Neuronal stem cell (in vitro differentiated cells): ENCODE data around the gene SFMBT2.

Experiments
- DNase-seq: peaks from one replicate; pipeline ENCODE4 v3.0.0-alpha.2; 2013; ENCODE audit warnings: low spot score
- H2AFZ ChIP-seq: one replicate; pipeline ENCODE4 v1.6.1; 2013; ENCODE audit warnings: mild to moderate bottlenecking, low read length, inconsistent platforms
- H2AK5ac ChIP-seq: 2 replicates; pipeline ENCODE4 v1.6.1; 2013; ENCODE audit warnings: low read depth, mild to moderate bottlenecking, inconsistent platforms, low read length, moderate library complexity, mixed read lengths
- H2BK120ac ChIP-seq: 2 replicates; pipeline ENCODE4 v1.6.1; 2013; ENCODE audit warnings: low read depth, mild to moderate bottlenecking, inconsistent platforms, low read length, moderate library complexity, mixed read lengths
- H2BK12ac ChIP-seq: one replicate; pipeline ENCODE4 v1.6.1; 2013; ENCODE audit warnings: low read length, inconsistent platforms
- H2BK15ac ChIP-seq: 2 replicates; pipeline ENCODE4 v1.6.1; 2013; ENCODE audit warnings: mild to moderate bottlenecking, low read length, inconsistent platforms, mixed read lengths
- H2BK5ac ChIP-seq: one replicate; pipeline ENCODE4 v1.6.1; 2013; ENCODE audit warnings: inconsistent platforms, mild to moderate bottlenecking, low read length, moderate library complexity
- H3K14ac ChIP-seq: one replicate; pipeline ENCODE4 v1.6.1; 2013; ENCODE audit warnings: low read length, inconsistent platforms
- H3K18ac ChIP-seq: 2 replicates; pipeline ENCODE4 v1.6.1; 2013; ENCODE audit warnings: low read length, inconsistent platforms
- H3K23ac ChIP-seq: 2 replicates; pipeline ENCODE4 v1.6.1; 2013; ENCODE audit warnings: low read depth, mild to moderate bottlenecking, mixed read lengths, low read length, inconsistent platforms; ENCODE audit not compliant: poor library complexity
- H3K27ac ChIP-seq: replicated peaks from 3 replicates; pipeline ENCODE4 v1.5.1; 2013; ENCODE audit warnings: low read length, inconsistent platforms
- H3K27me3 ChIP-seq, 3 experiments: 2 replicates each; pipeline ENCODE4 v1.6.1; 2013; ENCODE audit warnings: low read length in 3 of 3, mild to moderate bottlenecking in 2 of 3, inconsistent platforms in 1 of 3, low read depth in 1 of 3, mixed read lengths in 1 of 3, moderate library complexity in 1 of 3; ENCODE audit not compliant: control insufficient read depth in 3 of 3, insufficient read depth in 3 of 3
- H3K36me3 ChIP-seq, 2 donors: replicated peaks in 1 of 2; 2 replicates each; pipeline ENCODE4 v1.6.1; 2013; ENCODE audit warnings: low read length in 2 of 2; ENCODE audit not compliant: control insufficient read depth in 2 of 2, insufficient read depth in 2 of 2
- H3K4ac ChIP-seq: 2 replicates; pipeline ENCODE4 v1.6.1; 2013; ENCODE audit warnings: inconsistent platforms, mild to moderate bottlenecking, low read length, moderate library complexity
- H3K4me1 ChIP-seq, 2 donors: 1 replicate in 1 of 2; 2 replicates in 1 of 2; pipeline ENCODE4 v1.6.1; 2013; ENCODE audit warnings: low read length in 2 of 2, low read depth in 1 of 2; ENCODE audit not compliant: control insufficient read depth in 2 of 2, insufficient read depth in 1 of 2
- H3K4me2 ChIP-seq: one replicate; pipeline ENCODE4 v1.6.1; 2013; ENCODE audit warnings: mild to moderate bottlenecking, low read length, inconsistent platforms; ENCODE audit not compliant: insufficient read depth, poor library complexity, severe bottlenecking
- H3K4me3 ChIP-seq, 2 donors: 2 replicates each; pipeline ENCODE4 v1.5.1; 2013; ENCODE audit warnings: low read length in 2 of 2, mild to moderate bottlenecking in 2 of 2, inconsistent platforms in 1 of 2, moderate library complexity in 1 of 2
- H3K79me1 ChIP-seq: one replicate; pipeline ENCODE4 v1.6.1; 2013; ENCODE audit warnings: low read depth, mild to moderate bottlenecking, inconsistent platforms, low read length, moderate library complexity
- H3K9ac ChIP-seq: one replicate; pipeline ENCODE4 v1.6.1; 2013; ENCODE audit warnings: mild to moderate bottlenecking, low read depth, low read length, inconsistent platforms; ENCODE audit not compliant: poor library complexity
- H3K9me3 ChIP-seq, 2 donors: replicated peaks in 1 of 2; 2 replicates each; pipeline versions ENCODE3 to v1.6.1; 2013; ENCODE audit warnings: low read length in 2 of 2, mild to moderate bottlenecking in 2 of 2, inconsistent platforms in 1 of 2, low read depth in 1 of 2, mixed read lengths in 1 of 2, moderate library complexity in 1 of 2; ENCODE audit not compliant: control insufficient read depth in 2 of 2, insufficient read depth in 1 of 2
- H4K8ac ChIP-seq: one replicate; pipeline ENCODE4 v1.6.1; 2013; ENCODE audit warnings: low read depth, mild to moderate bottlenecking, inconsistent platforms, low read length, moderate library complexity
- H4K91ac ChIP-seq: one replicate; pipeline ENCODE4 v1.6.1; 2013; ENCODE audit warnings: low read length, low read depth, mild to moderate bottlenecking, inconsistent platforms; ENCODE audit not compliant: poor library complexity
- WGBS, 2 donors: extraction: QIAGEN DNeasy Blood & Tissue Kit; methylation state at CpG; one replicate each; pipeline ENCODE4 v1.1.7; 2013; ENCODE audit warnings: missing lambda C conversion rate in 2 of 2, mixed read lengths in 1 of 2; ENCODE audit not compliant: insufficient read length in 2 of 2, insufficient replicate concordance in 1 of 2; ENCODE audit errors: extremely low coverage in 2 of 2; 5-methylcytosine and 5-hydroxymethylcytosine counted together

Gene SFMBT2

DNA sequence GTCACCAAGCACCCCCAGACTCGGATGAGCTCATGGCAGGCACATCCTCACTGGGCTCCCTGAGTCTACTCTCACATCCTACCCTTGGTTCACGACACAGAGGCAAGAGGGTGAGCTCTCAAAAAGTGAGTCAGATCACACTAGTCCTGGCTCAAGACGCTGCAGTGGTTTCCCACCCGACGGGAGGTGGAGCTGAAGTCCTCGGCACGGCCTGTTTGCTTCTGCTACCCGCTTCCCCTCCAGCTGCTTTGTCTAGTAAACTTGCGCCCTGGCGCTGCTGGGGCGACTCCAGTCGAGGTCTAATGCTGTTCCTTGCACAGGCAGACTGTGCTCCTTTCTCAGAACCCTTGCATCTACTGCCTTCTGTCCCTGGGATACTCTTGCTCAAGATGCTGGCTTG lies 13.5 kb upstream of the SFMBT2 start:
- Histone ChIP-seq H2BK12ac (no peak overlapping the region), H3K36me3 (no peaks in the 10 kb centered on the region), H3K23ac (no peak overlapping the region), H3K18ac (peak overlapping the region; percentile 59), H3K4ac (no peak overlapping the region), H3K9me3 (no peaks in the 10 kb centered on the region), H3K27me3 (peaks cover 0 to 18% (median 0%) of the 10 kb centered on the region in 3 experiments), H4K91ac (no peak overlapping the region), H2AFZ (no peak overlapping the region), H2BK5ac (no peak overlapping the region), H3K4me3 (no peak overlapping the region), H2BK120ac (no peak overlapping the region), H2AK5ac (no peak overlapping the region), H3K4me1 (peaks cover 0 to 9% of the 10 kb centered on the region in 2 donors), H3K9ac (no peak overlapping the region), H4K8ac (no peak overlapping the region), H3K14ac (no peak overlapping the region), H2BK15ac (no peak overlapping the region), H3K27ac (no peak overlapping the region), H3K4me2 (no peak overlapping the region), H3K79me1 (no peaks in the 10 kb centered on the region)
- no peak for DNase-seq
- no CpG with 5 or more reads among the region's 12 CpGs for WGBS, 2 donors

DNA sequence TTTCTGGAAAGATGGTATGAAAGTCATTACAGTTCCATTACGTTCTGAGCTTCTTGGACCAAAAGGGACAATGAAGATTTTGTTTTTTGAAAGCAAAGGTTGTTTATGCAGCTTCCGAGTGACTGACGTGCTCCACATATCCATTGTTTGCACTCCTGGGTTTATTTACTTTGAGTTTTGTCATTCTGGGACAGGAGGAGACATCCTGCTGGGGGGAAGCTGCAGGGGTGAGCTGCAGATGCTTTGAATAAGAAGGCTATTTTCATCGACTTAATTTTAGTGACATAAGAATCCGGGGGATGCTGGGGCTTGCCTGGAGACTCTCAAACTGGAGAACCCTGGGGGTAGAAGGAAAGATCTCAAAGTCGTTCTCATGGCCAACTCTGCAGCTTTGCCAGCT lies 12.7 kb upstream of the SFMBT2 start:
- Histone ChIP-seq H3K4me2 (no peak overlapping the region), H3K9me3 (no peaks in the 10 kb centered on the region), H3K27ac (no peak overlapping the region), H2BK15ac (no peak overlapping the region), H2AFZ (peak overlapping the region; percentile 11), H4K8ac (no peak overlapping the region), H3K23ac (no peak overlapping the region), H3K4me3 (no peak overlapping the region), H3K9ac (no peak overlapping the region), H3K27me3 (peaks cover 0 to 18% (median 0%) of the 10 kb centered on the region in 3 experiments), H4K91ac (no peak overlapping the region), H3K14ac (no peak overlapping the region), H2BK5ac (no peak overlapping the region), H2BK12ac (no peak overlapping the region), H3K36me3 (no peaks in the 10 kb centered on the region), H3K4me1 (peaks cover 0 to 9% of the 10 kb centered on the region in 2 donors), H3K79me1 (no peaks in the 10 kb centered on the region), H3K18ac (no peak overlapping the region), H2AK5ac (no peak overlapping the region), H3K4ac (no peak overlapping the region), H2BK120ac (no peak overlapping the region)
- no CpG with 5 or more reads among the region's 6 CpGs for WGBS, 2 donors
- no peak for DNase-seq

DNA sequence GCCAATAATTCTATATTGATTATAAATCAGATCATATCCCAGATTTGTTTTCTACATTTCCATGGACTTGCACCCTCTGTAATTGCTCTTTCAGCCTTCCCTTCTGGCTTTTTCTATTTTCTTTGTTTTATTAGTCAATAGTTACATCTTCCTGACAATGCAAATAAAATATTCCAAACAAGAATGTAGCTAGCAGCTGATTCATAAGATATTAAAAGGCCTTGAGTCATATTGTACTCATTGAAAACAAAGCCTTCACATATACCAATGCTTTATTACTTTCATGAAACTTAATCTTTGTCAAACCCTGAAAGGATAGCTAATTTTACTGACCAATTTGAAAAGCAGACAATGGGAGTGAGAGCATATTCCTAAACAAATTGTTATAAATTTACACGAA lies 10.7 kb upstream of the SFMBT2 start:
- H2BK15ac ChIP-seq: no peak overlapping the region
- no peak overlapping the region for H2BK120ac ChIP-seq
- no peak overlapping the region for H3K27ac ChIP-seq
- no peak overlapping the region for H3K23ac ChIP-seq
- no peak overlapping the region for H3K9ac ChIP-seq
- no peak for DNase-seq
- H3K4me2 ChIP-seq: no peak overlapping the region
- H3K4me3 ChIP-seq: no peak overlapping the region
- H3K4me1 ChIP-seq: peaks cover 0 to 9% of the 10 kb centered on the region in 2 donors
- no peak overlapping the region for H4K91ac ChIP-seq
- peaks cover 0 to 18% (median 0%) of the 10 kb centered on the region in 3 experiments for H3K27me3 ChIP-seq
- H3K4ac ChIP-seq: no peak overlapping the region
- no peak overlapping the region for H2BK12ac ChIP-seq
- no peak overlapping the region for H3K18ac ChIP-seq
- WGBS, 2 donors: no CpG with 5 or more reads among the region's 1 CpG
- no peaks in the 10 kb centered on the region for H3K36me3 ChIP-seq
- no peak overlapping the region for H3K14ac ChIP-seq
- no peaks in the 10 kb centered on the region for H3K9me3 ChIP-seq
- H2AK5ac ChIP-seq: no peak overlapping the region
- H2AFZ ChIP-seq: no peak overlapping the region
- no peaks in the 10 kb centered on the region for H3K79me1 ChIP-seq
- no peak overlapping the region for H4K8ac ChIP-seq
- H2BK5ac ChIP-seq: no peak overlapping the region

DNA sequence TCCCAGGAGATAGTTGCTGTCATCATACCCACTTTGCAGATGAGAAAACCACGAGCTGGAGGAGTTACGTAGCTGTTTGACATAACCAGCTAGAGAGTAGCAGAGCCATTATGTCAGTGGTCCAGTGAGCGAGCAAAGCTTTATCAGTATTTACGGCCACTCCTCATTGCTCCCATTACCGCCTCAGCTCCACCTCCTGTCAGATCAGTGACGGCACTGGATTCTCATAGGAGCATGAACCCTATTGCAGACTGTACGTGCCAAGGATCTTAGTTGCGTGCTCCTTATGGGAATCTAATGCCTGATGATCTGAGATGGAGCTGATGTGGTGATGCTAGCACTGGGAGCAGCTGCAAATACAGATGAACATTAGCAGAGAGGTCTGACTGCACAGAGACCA lies 9.2 kb upstream of the SFMBT2 start:
- no peak overlapping the region for H4K8ac ChIP-seq
- H3K9ac ChIP-seq: no peak overlapping the region
- no peak overlapping the region for H2AK5ac ChIP-seq
- H3K4me2 ChIP-seq: no peak overlapping the region
- H2AFZ ChIP-seq: no peak overlapping the region
- H3K18ac ChIP-seq: no peak overlapping the region
- H3K4ac ChIP-seq: no peak overlapping the region
- H3K4me1 ChIP-seq: peaks cover 0 to 9% of the 10 kb centered on the region in 2 donors
- no peak for DNase-seq
- H3K27me3 ChIP-seq: peaks cover 0 to 29% (median 0%) of the 10 kb centered on the region in 3 experiments
- no peak overlapping the region for H3K14ac ChIP-seq
- no peak overlapping the region for H2BK5ac ChIP-seq
- H2BK12ac ChIP-seq: no peak overlapping the region
- H3K27ac ChIP-seq: no peak overlapping the region
- H3K23ac ChIP-seq: no peak overlapping the region
- H4K91ac ChIP-seq: no peak overlapping the region
- no peaks in the 10 kb centered on the region for H3K9me3 ChIP-seq
- H2BK120ac ChIP-seq: no peak overlapping the region
- H3K36me3 ChIP-seq: no peaks in the 10 kb centered on the region
- no peak overlapping the region for H3K4me3 ChIP-seq
- H3K79me1 ChIP-seq: no peaks in the 10 kb centered on the region
- no CpG with 5 or more reads among the region's 8 CpGs for WGBS, 2 donors
- H2BK15ac ChIP-seq: no peak overlapping the region
